Neuron (in vitro differentiated cells): Measurements from ENCODE around the gene NRCAM.
A peak's percentile ranks its signal among the peaks of the same experiment; 100 is the strongest.

Experiments used
- H2AFZ ChIP-seq: one replicate; pipeline ENCODE4 v1.6.1; 2013; ENCODE audit warnings: low read depth, mild to moderate bottlenecking, inconsistent platforms, low read length, moderate library complexity
- H3K27me3 ChIP-seq: one replicate; pipeline ENCODE4 v1.6.1; 2013; ENCODE audit warnings: low read length; ENCODE audit not compliant: insufficient read depth
- H3K36me3 ChIP-seq: one replicate; pipeline ENCODE4 v1.6.1; 2013; ENCODE audit warnings: low read length; ENCODE audit not compliant: insufficient read depth
- H3K4me1 ChIP-seq: one replicate; pipeline ENCODE4 v1.6.1; 2013; ENCODE audit warnings: low read length; ENCODE audit not compliant: insufficient read depth
- H3K4me3 ChIP-seq: 2 replicates; pipeline ENCODE4 v1.5.1; 2013; ENCODE audit warnings: mild to moderate bottlenecking, low read length, moderate library complexity
- H3K9me3 ChIP-seq: one replicate; pipeline ENCODE4 v1.6.1; 2013; ENCODE audit warnings: low read length

Gene NRCAM

GRCh38 chr7:108415821-108416536 lies 40.3 kb downstream of the NRCAM start:
- Histone ChIP-seq H2AFZ (peak overlapping the region; percentile 48), H3K4me3 (peak overlapping the region; percentile 21), H3K36me3 (no peaks in the 10 kb centered on the region), H3K27me3 (no peaks in the 10 kb centered on the region), H3K4me1 (peaks cover 35% of the 10 kb centered on the region), H3K9me3 (no peaks in the 10 kb centered on the region)

- Histone ChIP-seq H3K36me3 (no peaks in the 10 kb centered on the region), H3K27me3 (no peaks in the 10 kb centered on the region), H3K4me1 (peaks cover 35% of the 10 kb centered on the region), H2AFZ (no peak overlapping the region), H3K4me3 (no peak overlapping the region), H3K9me3 (no peaks in the 10 kb centered on the region)
Observed at GRCh38 chr7:108415084-108415483, 41.2 kb downstream of the NRCAM start.

- Histone ChIP-seq H2AFZ (no peak overlapping the region), H3K27me3 (no peaks in the 10 kb centered on the region), H3K4me1 (peaks cover 35% of the 10 kb centered on the region), H3K4me3 (no peak overlapping the region), H3K36me3 (no peaks in the 10 kb centered on the region), H3K9me3 (no peaks in the 10 kb centered on the region)
Observed at GRCh38 chr7:108413782-108414492, 42.3 kb downstream of the NRCAM start.

GRCh38 chr7:108413337-108413736 lies 42.9 kb downstream of the NRCAM start:
- no peak overlapping the region for H3K4me3 ChIP-seq
- H2AFZ ChIP-seq = no peak overlapping the region
- no peaks in the 10 kb centered on the region for H3K9me3 ChIP-seq
- H3K4me1 ChIP-seq = peaks cover 31% of the 10 kb centered on the region
- no peaks in the 10 kb centered on the region for H3K27me3 ChIP-seq
- no peaks in the 10 kb centered on the region for H3K36me3 ChIP-seq

GRCh38 chr7:108409146-108409545 lies 47.1 kb downstream of the NRCAM start:
- peaks cover 12% of the 10 kb centered on the region for H3K4me1 ChIP-seq
- H3K4me3 ChIP-seq = no peak overlapping the region
- H3K9me3 ChIP-seq = no peaks in the 10 kb centered on the region
- H3K27me3 ChIP-seq = no peaks in the 10 kb centered on the region
- H2AFZ ChIP-seq = no peak overlapping the region
- no peaks in the 10 kb centered on the region for H3K36me3 ChIP-seq

- peaks cover 6% of the 10 kb centered on the region for H3K4me1 ChIP-seq
Observed at GRCh38 chr7:108408296-108408991, 47.8 kb downstream of the NRCAM start.

GRCh38 chr7:108407676-108408075 lies 48.6 kb downstream of the NRCAM start:
- H3K27me3 ChIP-seq = no peaks in the 10 kb centered on the region
- no peaks in the 10 kb centered on the region for H3K9me3 ChIP-seq
- peaks cover 6% of the 10 kb centered on the region for H3K4me1 ChIP-seq
- H2AFZ ChIP-seq = no peak overlapping the region
- H3K36me3 ChIP-seq = no peaks in the 10 kb centered on the region
- H3K4me3 ChIP-seq = no peak overlapping the region

More at GRCh38 chr7:108408296-108408991, 47.8 kb downstream of the NRCAM start:
- H3K36me3 ChIP-seq = no peaks in the 10 kb centered on the region
- no peak overlapping the region for H2AFZ ChIP-seq
- no peaks in the 10 kb centered on the region for H3K27me3 ChIP-seq
- H3K9me3 ChIP-seq = no peaks in the 10 kb centered on the region
- H3K4me3 ChIP-seq = no peak overlapping the region

- Histone ChIP-seq H3K9me3 (no peaks in the 10 kb centered on the region), H3K4me1 (peaks cover 6% of the 10 kb centered on the region), H3K27me3 (no peaks in the 10 kb centered on the region), H3K36me3 (no peaks in the 10 kb centered on the region), H3K4me3 (no peak overlapping the region), H2AFZ (no peak overlapping the region)
Observed at GRCh38 chr7:108406222-108406890, 49.9 kb downstream of the NRCAM start.

- Histone ChIP-seq H2AFZ (no peak overlapping the region), H3K36me3 (no peaks in the 10 kb centered on the region), H3K4me3 (no peak overlapping the region), H3K9me3 (no peaks in the 10 kb centered on the region), H3K27me3 (no peaks in the 10 kb centered on the region), H3K4me1 (peaks cover 6% of the 10 kb centered on the region)
Observed at GRCh38 chr7:108404509-108405420, 51.5 kb downstream of the NRCAM start.

GRCh38 chr7:108403597-108404217 lies 52.5 kb downstream of the NRCAM start:
- Histone ChIP-seq H3K4me3 (no peak overlapping the region), H3K4me1 (peaks cover 6% of the 10 kb centered on the region), H3K9me3 (no peaks in the 10 kb centered on the region), H3K36me3 (no peaks in the 10 kb centered on the region), H2AFZ (no peak overlapping the region), H3K27me3 (no peaks in the 10 kb centered on the region)

GRCh38 chr7:108402865-108403264 lies 53.4 kb downstream of the NRCAM start:
- H3K27me3 ChIP-seq = no peaks in the 10 kb centered on the region
- no peaks in the 10 kb centered on the region for H3K9me3 ChIP-seq
- no peak overlapping the region for H2AFZ ChIP-seq
- H3K4me3 ChIP-seq = no peak overlapping the region
- peaks cover 6% of the 10 kb centered on the region for H3K4me1 ChIP-seq
- no peaks in the 10 kb centered on the region for H3K36me3 ChIP-seq

GRCh38 chr7:108396080-108396479 lies 60.2 kb downstream of the NRCAM start:
- peaks cover 12% of the 10 kb centered on the region for H3K4me1 ChIP-seq
- no peak overlapping the region for H2AFZ ChIP-seq
- H3K27me3 ChIP-seq = no peaks in the 10 kb centered on the region
- H3K4me3 ChIP-seq = no peak overlapping the region
- no peaks in the 10 kb centered on the region for H3K36me3 ChIP-seq
- no peaks in the 10 kb centered on the region for H3K9me3 ChIP-seq
